IPS-15b (cell line): ENCODE measurements around the gene DDTL.
"Not testable (repeated sequence)": the region's sequence is repeated elsewhere in the genome, so short reads cannot be mapped to it uniquely, and the experiment has no call there.

ENCODE experiments used
- H3K27me3 ChIP-seq: one replicate; pipeline ENCODE4 v1.6.1; 2013; ENCODE audit warnings: low read length; ENCODE audit not compliant: control insufficient read depth, insufficient read depth
- H3K36me3 ChIP-seq: one replicate; pipeline ENCODE4 v1.6.1; 2013; ENCODE audit warnings: low read length; ENCODE audit not compliant: control insufficient read depth, insufficient read depth
- H3K4me1 ChIP-seq: one replicate; pipeline ENCODE4 v1.6.1; 2013; ENCODE audit warnings: mild to moderate bottlenecking, low read length; ENCODE audit not compliant: control insufficient read depth, insufficient read depth
- H3K4me3 ChIP-seq: one replicate; pipeline ENCODE4 v1.5.1; 2013; ENCODE audit warnings: low read depth, low read length
- H3K9ac ChIP-seq: one replicate; pipeline ENCODE4 v1.6.1; 2013; ENCODE audit warnings: low read depth, mild to moderate bottlenecking, low read length
- H3K9me3 ChIP-seq: one replicate; pipeline ENCODE4 v1.6.1; 2013; ENCODE audit warnings: mild to moderate bottlenecking, low read length; ENCODE audit not compliant: control insufficient read depth, insufficient read depth

Gene DDTL

GRCh38 chr22:23966568-23966967 is at the start of gene DDTL:
Gene DDTL, plus strand, starts transcription at chr22:23966888. Its CDS starts 27 bp downstream, at chr22:23966915.
- H3K4me1 ChIP-seq: not testable (repeated sequence)

GRCh38 chr22:23920267-23920611 is 46.4 kb upstream of the DDTL start:
- H3K36me3 ChIP-seq, H3K4me1 ChIP-seq, H3K9me3 ChIP-seq, H3K27me3 ChIP-seq, H3K4me3 ChIP-seq, H3K9ac ChIP-seq: not testable (repeated sequence)

More at GRCh38 chr22:23966568-23966967, at the start of gene DDTL:
- not testable (repeated sequence) for H3K36me3 ChIP-seq, H3K27me3 ChIP-seq, H3K4me3 ChIP-seq, H3K9me3 ChIP-seq, H3K9ac ChIP-seq

GRCh38 chr22:23921586-23922201 is 45.0 kb upstream of the DDTL start:
- H3K27me3 ChIP-seq, H3K9ac ChIP-seq, H3K9me3 ChIP-seq, H3K36me3 ChIP-seq, H3K4me3 ChIP-seq, H3K4me1 ChIP-seq: not testable (repeated sequence)

- Histone ChIP-seq H3K4me1 (no peaks in the 10 kb centered on the region), H3K9me3 (peaks cover 3% of the 10 kb centered on the region), H3K36me3 (no peaks in the 10 kb centered on the region), H3K27me3 (no peaks in the 10 kb centered on the region), H3K4me3 (no peak overlapping the region), H3K9ac (no peak overlapping the region)
Observed at GRCh38 chr22:23922921-23923320, 43.8 kb upstream of the DDTL start.

- Histone ChIP-seq H3K9me3 (peaks cover 3% of the 10 kb centered on the region), H3K4me3 (no peak overlapping the region), H3K9ac (no peak overlapping the region), H3K27me3 (no peaks in the 10 kb centered on the region), H3K36me3 (no peaks in the 10 kb centered on the region), H3K4me1 (no peaks in the 10 kb centered on the region)
Observed at GRCh38 chr22:23925020-23925606, 41.6 kb upstream of the DDTL start.

GRCh38 chr22:23926561-23926960 is 40.1 kb upstream of the DDTL start:
- H3K4me3 ChIP-seq: no peak overlapping the region
- H3K9ac ChIP-seq: no peak overlapping the region
- peaks cover 3% of the 10 kb centered on the region for H3K9me3 ChIP-seq
- no peaks in the 10 kb centered on the region for H3K27me3 ChIP-seq
- no peaks in the 10 kb centered on the region for H3K36me3 ChIP-seq
- no peaks in the 10 kb centered on the region for H3K4me1 ChIP-seq

- Histone ChIP-seq H3K4me1 (no peaks in the 10 kb centered on the region), H3K4me3 (no peak overlapping the region), H3K9ac (no peak overlapping the region), H3K27me3 (no peaks in the 10 kb centered on the region), H3K9me3 (no peaks in the 10 kb centered on the region), H3K36me3 (no peaks in the 10 kb centered on the region)
Observed at GRCh38 chr22:23938328-23939016, 28.2 kb upstream of the DDTL start.

GRCh38 chr22:23939017-23939357 is 27.7 kb upstream of the DDTL start:
- H3K36me3 ChIP-seq: no peaks in the 10 kb centered on the region
- no peak overlapping the region for H3K9ac ChIP-seq
- H3K4me1 ChIP-seq: no peaks in the 10 kb centered on the region
- H3K4me3 ChIP-seq: no peak overlapping the region
- H3K27me3 ChIP-seq: no peaks in the 10 kb centered on the region
- H3K9me3 ChIP-seq: no peaks in the 10 kb centered on the region

GRCh38 chr22:23940166-23940565 is 26.5 kb upstream of the DDTL start:
- H3K27me3 ChIP-seq, H3K4me3 ChIP-seq, H3K4me1 ChIP-seq, H3K9me3 ChIP-seq, H3K36me3 ChIP-seq, H3K9ac ChIP-seq: not testable (repeated sequence)

GRCh38 chr22:23947391-23947790 is 19.3 kb upstream of the DDTL start:
- not testable (repeated sequence) for H3K4me3 ChIP-seq, H3K27me3 ChIP-seq, H3K4me1 ChIP-seq, H3K36me3 ChIP-seq, H3K9me3 ChIP-seq, H3K9ac ChIP-seq

GRCh38 chr22:23949764-23950163 is 16.9 kb upstream of the DDTL start:
- not testable (repeated sequence) for H3K4me3 ChIP-seq, H3K9ac ChIP-seq, H3K4me1 ChIP-seq, H3K9me3 ChIP-seq, H3K27me3 ChIP-seq, H3K36me3 ChIP-seq

GRCh38 chr22:23951383-23951782 is 15.3 kb upstream of the DDTL start:
- H3K9ac ChIP-seq, H3K27me3 ChIP-seq, H3K36me3 ChIP-seq, H3K9me3 ChIP-seq, H3K4me3 ChIP-seq, H3K4me1 ChIP-seq: not testable (repeated sequence)
